Medulla oblongata (tissue), 1 donor: ENCODE results near the gene OR2F2.

ENCODE experiments used
- DNase-seq: peaks from one replicate; pipeline ENCODE4 v3.0.0-alpha.2; 2015; ENCODE audit errors: extremely low spot score

Gene OR2F2

GRCh38 chr7:143934526-143935325, at the start of gene OR2F2:
Gene OR2F2 (plus strand): TSS chr7:143935233. CDS start chr7:143935233, 0 bp downstream.
- DNase-seq: no peak

GRCh38 chr7:143885951-143886350, 49.1 kb upstream of the OR2F2 start:
- no peak for DNase-seq

DNA sequence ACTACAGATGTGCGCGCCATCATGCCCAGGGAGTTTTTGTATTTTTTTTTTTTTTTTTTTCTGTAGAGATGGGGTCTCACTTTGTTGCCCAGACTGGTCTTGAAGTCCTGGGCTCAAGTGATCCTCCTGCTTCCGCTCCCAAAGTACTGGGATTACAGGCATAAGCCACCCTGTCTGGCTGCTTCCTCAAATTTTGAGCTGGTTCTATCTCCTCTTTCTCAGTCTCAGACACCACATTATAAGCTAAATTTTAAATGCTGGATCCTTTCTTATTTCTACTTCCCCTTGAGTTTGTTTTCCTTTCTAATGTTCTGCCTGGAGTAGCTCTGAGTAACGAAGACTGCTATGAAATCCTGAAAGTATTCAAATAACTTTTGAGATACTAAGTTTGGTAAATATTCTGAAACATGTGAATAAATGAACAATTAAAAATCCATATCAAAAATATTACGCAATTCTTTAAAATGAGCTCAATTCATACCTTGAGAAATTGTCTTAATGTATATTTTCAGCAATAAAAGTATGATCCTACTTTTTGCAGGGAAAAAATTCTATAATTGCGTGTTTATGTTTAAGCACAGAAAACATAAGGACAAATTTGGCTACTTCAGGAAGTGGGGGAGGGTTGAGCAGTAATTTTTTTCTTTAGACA, 48.1 kb upstream of the OR2F2 start:
- no peak for DNase-seq

GRCh38 chr7:143889068-143889467, 46.0 kb upstream of the OR2F2 start:
- no peak for DNase-seq

DNA sequence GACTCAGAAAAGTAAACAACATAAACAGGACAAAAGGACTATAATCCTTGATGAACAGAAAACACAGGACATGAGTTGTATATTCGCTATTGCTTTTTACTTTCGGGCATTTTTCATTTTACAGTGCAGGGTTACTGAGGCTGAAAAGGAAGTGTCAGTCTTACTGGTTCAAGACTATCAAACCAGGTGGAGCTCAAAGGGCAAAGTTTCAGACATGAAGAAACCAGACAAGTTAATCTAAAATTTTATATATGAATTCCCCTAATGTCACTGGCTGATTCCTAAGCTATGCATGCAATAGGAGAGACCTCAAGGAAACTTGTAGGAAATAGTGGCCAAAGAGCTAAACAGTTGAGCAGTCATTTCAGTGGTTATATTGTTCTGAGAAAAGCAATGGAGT, 44.5 kb upstream of the OR2F2 start:
- DNase-seq: no peak

DNA sequence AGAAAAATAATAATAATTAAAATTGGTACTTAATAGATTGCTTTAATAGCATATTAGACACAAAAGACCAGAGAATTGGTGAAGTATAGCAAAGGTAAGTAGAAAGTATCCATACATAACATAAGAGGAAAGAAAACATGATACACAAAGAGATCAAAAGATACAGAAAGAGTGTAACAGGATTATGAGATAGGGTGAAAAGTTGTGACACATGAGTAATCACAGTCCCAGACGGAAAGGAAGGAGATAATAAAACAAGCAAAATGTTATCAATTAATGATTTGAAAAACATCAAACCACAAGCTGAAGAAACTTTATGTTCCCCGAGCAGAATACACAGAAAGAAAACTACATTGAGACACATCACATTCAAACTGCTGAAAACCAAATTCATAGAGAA, 43.6 kb upstream of the OR2F2 start:
- DNase-seq: no peak

- no peak for DNase-seq
Observed at GRCh38 chr7:143892527-143893300, 42.3 kb upstream of the OR2F2 start.

DNA sequence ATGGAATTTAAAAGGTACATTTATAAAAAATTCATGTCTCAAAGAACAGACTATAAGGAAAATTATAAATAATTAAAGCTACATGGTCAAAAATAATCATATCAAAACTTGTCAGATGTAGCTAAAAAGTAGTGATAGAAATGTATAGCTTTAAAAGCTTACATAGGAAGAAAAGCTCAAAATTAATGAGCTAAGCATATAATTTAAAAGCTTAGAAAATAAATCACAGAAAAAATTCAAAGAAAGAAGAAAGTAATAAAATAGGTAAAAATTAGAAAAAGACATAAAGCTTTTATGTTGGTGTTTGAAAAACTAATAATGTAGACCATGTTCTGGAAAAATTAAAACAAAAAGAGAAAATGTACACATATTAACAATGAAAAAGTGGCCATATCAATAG, 38.4 kb upstream of the OR2F2 start:
- DNase-seq: no peak

- DNase-seq: no peak
Observed at GRCh38 chr7:143898810-143899209, 36.2 kb upstream of the OR2F2 start.

DNA sequence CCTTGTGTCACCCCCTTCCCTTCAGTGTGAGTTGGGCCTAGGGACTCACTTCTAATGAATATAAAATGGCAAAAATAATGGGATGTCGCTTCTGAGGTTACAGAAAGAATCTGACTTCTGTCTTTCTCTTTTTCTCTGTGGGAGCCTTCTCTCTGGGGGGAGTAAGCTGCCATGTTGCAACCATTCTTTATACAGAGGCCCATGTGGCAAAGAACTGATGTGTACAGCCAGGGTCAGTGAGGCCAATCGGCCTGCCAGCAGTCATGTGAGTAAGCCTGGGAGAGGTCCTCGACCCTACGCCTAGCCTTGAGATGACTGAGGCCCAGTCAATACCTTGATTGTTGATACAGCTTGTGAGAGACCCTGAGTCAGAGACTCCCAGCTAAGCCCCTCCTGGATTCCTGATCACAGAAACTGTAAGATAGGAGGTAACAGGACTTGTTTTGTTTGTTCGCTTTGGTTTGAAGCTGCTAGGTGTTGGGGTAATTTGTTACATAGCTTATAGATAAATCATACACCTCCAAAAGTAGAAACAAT, 34.7 kb upstream of the OR2F2 start:
- DNase-seq: no peak

- DNase-seq: no peak
Observed at GRCh38 chr7:143901332-143901667, 33.7 kb upstream of the OR2F2 start.

DNA sequence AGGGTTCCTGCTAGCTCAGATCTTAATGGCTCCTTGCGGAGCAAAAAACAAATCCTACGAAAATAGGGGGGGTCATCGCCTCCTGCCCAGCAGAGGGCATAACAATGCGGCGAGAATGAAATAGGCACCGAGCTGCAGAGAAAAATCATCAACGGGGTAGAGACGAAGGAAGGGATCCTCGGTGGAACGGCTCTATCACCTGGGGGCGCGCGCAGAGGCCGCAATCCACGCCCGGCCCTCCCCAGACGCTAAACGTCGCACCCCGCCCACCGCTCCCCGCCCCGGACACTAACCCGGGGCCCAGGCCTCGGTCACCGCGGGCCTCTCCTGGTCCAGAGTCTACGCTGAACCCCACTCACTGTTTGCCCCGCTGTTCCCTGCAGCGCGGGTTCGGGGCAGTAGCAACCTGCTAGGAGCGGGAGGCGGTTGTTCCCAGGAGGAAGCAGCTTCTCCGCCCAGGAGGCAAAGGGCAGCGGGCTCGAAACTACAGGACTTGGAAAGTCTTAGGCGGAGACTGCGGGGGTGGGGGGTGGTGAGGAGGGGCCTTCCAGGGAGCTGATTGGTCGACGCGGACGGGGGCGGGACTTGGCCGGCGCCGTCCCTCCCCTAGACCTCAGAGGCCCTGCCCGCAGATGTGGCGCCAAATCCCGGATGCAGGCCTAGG, 33.2 kb upstream of the OR2F2 start, which contains the start of gene TCAF1:
TSS of gene TCAF1 (minus strand) at position 509 of the 664 bp plus-strand sequence. CDS start 25,568 bp downstream, outside the sequence.
- peak; percentile 97 for DNase-seq

GRCh38 chr7:143902332-143902899, 32.6 kb upstream of the OR2F2 start:
- no peak for DNase-seq

GRCh38 chr7:143905509-143905908, 29.5 kb upstream of the OR2F2 start:
- DNase-seq: no peak

DNA sequence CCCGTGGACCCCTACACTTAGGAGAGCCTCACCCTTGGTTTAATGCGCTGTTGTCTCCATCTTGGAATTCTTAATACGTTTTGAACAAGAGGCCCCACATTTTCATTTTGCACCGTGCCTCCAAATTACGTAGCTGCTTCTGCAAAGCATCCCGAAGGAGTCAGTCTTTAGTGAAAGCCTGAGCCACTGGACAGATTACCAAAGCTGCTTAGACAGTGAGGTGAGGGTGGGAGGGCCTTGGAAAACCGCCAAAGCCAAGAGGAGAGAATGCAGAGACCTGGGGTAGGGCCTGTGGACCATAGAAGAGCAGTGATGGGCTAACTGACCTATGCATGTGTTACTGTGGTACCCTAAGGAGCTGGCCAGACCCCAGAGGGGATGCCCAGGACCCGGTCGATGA, 28.9 kb upstream of the OR2F2 start:
- no peak for DNase-seq

- no peak for DNase-seq
Observed at GRCh38 chr7:143906895-143907294, 28.1 kb upstream of the OR2F2 start.

DNA sequence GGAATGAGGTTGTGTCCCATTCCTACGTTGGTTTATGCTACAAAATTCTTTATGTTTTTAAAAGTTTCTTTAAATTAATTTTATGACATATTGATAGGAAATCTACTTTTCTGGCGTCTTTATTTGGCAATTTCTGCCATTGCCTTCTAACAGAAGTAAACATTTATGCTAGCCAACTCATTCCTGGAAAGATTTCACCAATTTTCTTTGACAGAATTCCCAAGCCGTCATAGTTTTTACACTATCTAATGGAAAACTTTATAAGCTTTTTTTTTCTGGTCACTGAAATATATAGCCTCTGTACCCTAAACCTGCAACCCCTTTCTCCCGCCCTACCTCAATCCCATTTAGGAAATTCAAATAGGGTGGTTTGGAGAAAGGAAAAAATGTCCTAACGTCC, 26.9 kb upstream of the OR2F2 start:
- DNase-seq: no peak

GRCh38 chr7:143909863-143910262, 25.2 kb upstream of the OR2F2 start:
- DNase-seq: no peak

DNA sequence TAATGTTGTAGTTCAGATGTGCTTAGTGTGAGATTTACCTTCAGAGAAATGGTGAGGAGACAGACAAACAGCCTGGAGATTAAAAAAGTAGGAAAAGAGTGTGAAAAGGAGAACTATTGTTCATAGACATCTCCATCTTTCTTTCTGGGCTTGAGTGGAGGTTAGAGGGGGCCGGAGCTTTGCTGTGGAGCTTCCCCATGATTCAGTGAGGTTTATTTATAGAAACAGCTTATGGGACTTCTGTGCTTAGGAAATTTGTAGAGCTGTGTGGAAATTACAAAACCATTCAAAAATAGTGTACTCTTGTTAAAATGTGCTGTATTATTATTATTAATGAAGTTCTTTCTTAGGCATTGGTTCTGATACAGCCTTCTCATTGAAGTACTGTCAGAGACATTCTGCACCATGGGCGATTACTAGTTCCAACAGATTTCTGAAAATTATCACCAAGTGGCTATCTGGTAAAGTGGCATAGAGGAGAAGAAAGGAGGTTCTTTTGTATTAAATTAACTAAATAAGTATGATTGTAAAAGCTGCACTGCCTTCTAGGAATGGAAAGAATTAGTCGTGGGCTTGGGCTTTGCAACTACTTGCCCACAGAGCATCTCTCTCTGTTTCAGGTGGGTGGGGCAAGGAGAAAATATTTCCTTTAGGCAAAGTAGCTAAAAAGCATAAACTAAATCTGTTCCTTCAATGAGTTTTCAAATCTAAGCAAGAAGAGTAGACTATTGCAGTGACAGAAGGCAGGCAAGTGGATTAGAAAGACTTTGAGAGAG, 24.4 kb upstream of the OR2F2 start:
- DNase-seq: no peak

GRCh38 chr7:143913945-143914615, 21.0 kb upstream of the OR2F2 start:
- no peak for DNase-seq
